Measurements from ENCODE around the gene PGLYRP4.

The PGLYRP4 gene

DNA sequence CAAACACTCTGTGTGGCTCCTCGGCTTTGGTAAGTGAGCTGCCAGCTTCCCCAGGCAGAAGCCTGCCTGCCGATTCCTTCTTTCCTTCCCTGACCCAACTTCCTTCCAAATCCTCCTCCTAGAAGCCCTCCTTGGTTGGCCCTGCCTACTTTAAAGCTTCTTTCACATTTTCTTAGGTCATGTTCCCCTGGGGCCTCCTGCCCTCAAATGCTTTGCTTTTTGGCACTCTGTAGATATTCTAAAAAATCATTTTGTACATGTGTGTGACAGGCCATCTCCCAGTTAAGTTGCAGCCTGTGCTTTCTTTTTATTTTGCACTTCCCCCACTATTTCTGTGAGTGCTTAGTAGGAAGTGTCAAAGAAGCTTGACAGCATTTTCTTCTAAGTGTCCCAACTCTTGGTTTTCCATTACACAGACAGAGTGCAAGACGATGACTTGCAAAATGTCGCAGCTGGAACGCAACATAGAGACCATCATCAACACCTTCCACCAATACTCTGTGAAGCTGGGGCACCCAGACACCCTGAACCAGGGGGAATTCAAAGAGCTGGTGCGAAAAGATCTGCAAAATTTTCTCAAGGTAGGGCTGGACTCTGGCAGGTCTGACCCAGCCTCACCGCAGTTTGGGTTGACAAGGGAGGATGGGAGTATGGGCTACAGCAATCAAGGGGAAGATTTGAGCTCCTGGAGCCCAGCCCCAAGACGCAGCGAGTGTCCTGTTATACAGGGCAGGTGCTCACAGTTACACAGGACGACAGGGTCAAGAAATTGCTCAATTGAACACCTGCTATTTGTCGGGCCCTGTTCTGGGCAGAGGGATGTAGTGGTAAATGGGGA is 9.4 kb upstream of the PGLYRP4 start, which contains the start of gene S100A9:
S100A9 (plus strand) TSS at position 2 of the 838 bp plus-strand sequence; CDS start at position 432, 430 bp downstream.
- Histone ChIP-seq H3K27me3 (ENCODE audit: insufficient read depth, low read depth, severe bottlenecking) (peaks cover 94% of the 10 kb centered on the region), H3K36me3 (no peaks in the 10 kb centered on the region), H3K9me3 (ENCODE audit: severe bottlenecking) (peaks cover 3% of the 10 kb centered on the region), H3K4me3 (ENCODE audit: low read depth, low read length) (no peak within 1 kb of the TSS), H3K27ac (no peak within 1 kb of the TSS)
- peak; percentile 6 for DNase-seq
- TF ChIP-seq CTCF (IDR thresholded peaks at IDR 0.05; ENCODE audit: low read depth, low read length) = no peak

DNA sequence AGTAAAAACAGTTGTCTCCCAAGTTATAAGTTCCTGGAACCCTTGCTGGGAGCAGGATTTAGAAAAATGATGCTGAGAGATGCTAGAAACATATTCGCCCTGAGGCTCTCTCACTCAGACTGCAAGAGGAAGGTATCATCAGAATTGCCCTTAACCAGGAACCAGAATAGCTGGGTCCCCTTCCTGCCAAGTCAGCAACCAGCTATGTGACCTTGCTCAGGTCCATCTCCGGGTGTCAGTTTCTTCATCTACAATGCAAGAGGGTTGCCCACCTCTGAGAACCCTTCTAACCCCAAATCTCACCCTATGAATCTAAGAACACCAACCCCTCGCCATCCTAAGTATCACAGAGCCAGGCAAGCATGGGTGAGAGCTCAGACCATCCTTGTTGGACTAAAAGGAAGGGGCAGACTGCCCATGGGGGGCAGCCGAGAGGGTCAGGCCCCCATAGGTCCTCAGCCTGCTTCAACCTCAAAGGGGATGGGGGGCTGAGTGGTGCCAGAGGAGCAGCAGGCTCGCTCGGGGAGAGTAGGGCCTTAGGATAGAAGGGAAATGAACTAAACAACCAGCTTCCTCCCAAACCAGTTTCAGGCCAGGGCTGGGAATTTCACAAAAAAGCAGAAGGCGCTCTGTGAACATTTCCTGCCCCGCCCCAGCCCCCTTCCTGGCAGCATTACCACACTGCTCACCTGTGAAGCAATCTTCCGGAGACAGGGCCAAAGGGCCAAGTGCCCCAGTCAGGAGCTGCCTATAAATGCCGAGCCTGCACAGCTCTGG is 8.6 kb upstream of the PGLYRP4 start:
- peaks cover 86% of the 10 kb centered on the region for H3K27me3 ChIP-seq (ENCODE audit: insufficient read depth, low read depth, severe bottlenecking)
- TF ChIP-seq CTCF (IDR thresholded peaks at IDR 0.05; ENCODE audit: low read depth, low read length) = no peak
- no peak overlapping the region for H3K4me3 ChIP-seq (ENCODE audit: low read depth, low read length)
- H3K27ac ChIP-seq = no peak overlapping the region
- H3K9me3 ChIP-seq (ENCODE audit: severe bottlenecking) = peaks cover 3% of the 10 kb centered on the region
- DNase-seq = peak; percentile 11
- H3K36me3 ChIP-seq = no peaks in the 10 kb centered on the region

GRCh38 chr1:153356392-153357075 is 7.9 kb upstream of the PGLYRP4 start:
- peak; percentile 13 for DNase-seq
- TF ChIP-seq CTCF (IDR thresholded peaks at IDR 0.05; ENCODE audit: low read depth, low read length) = no peak
- H3K9me3 ChIP-seq (ENCODE audit: severe bottlenecking) = peaks cover 3% of the 10 kb centered on the region
- H3K36me3 ChIP-seq = no peaks in the 10 kb centered on the region
- peaks cover 86% of the 10 kb centered on the region for H3K27me3 ChIP-seq (ENCODE audit: insufficient read depth, low read depth, severe bottlenecking)
- H3K4me3 ChIP-seq (ENCODE audit: low read depth, low read length) = no peak overlapping the region
- no peak overlapping the region for H3K27ac ChIP-seq

- Histone ChIP-seq H3K27ac (no peak overlapping the region), H3K36me3 (no peaks in the 10 kb centered on the region), H3K27me3 (ENCODE audit: insufficient read depth, low read depth, severe bottlenecking) (peaks cover 86% of the 10 kb centered on the region), H3K4me3 (ENCODE audit: low read depth, low read length) (no peak overlapping the region), H3K9me3 (ENCODE audit: severe bottlenecking) (no peaks in the 10 kb centered on the region)
- peak; percentile 100 for TF ChIP-seq CTCF (IDR thresholded peaks at IDR 0.05; ENCODE audit: low read depth, low read length)
- peak; percentile 92 for DNase-seq
Measured at GRCh38 chr1:153355445-153356071, 6.9 kb upstream of the PGLYRP4 start.

DNA sequence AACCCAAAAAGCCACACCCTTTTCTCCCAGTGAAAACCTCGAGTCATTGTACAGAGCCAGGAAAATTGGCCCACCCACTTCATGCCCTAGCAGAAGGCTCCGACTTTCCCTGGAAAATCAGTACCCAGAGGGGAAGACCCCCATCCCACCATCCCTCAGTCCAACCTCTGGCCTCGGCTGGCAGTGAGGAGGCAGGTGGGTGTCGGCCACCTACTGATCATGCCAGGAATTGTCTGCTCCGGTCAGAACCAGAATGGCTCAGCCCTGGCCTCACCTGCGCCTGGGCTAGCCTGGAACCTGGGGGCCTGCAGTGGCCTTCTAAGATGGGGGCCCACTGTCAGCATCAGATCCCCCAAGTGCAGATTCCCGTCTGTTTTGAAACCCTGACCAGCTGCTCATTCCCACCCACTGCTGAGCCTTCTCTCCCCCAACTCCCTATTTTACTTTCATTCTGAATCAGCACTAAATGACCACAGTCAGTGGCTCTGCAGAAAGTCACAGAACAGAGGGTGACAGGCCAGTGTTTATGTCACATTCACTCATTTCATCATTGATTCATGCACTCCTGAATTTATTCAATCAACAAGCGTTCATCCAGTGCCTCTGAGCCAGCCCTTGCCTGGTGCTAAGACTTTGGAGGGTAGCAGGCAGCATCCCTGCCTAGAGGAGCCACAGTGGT is 6.0 kb upstream of the PGLYRP4 start:
- no peaks in the 10 kb centered on the region for H3K36me3 ChIP-seq
- H3K9me3 ChIP-seq (ENCODE audit: severe bottlenecking) = no peaks in the 10 kb centered on the region
- peak; percentile 7 for DNase-seq
- no peak overlapping the region for H3K4me3 ChIP-seq (ENCODE audit: low read depth, low read length)
- no peak overlapping the region for H3K27ac ChIP-seq
- TF ChIP-seq CTCF (IDR thresholded peaks at IDR 0.05; ENCODE audit: low read depth, low read length) = peak; percentile 58
- peaks cover 82% of the 10 kb centered on the region for H3K27me3 ChIP-seq (ENCODE audit: insufficient read depth, low read depth, severe bottlenecking)

All from WERI-Rb-1 (cell line).